GM18858 (cell line): ENCODE data around the gene NRIP1.
A peak's percentile ranks its signal among the peaks of the same experiment; 100 is the strongest.

Experiments
- ATAC-seq: cut with Tn5 transposase; IDR thresholded peaks from one replicate; pipeline ENCODE4 v1.9.1; 2021; ENCODE audit not compliant: unreplicated experiment

The NRIP1 gene

DNA sequence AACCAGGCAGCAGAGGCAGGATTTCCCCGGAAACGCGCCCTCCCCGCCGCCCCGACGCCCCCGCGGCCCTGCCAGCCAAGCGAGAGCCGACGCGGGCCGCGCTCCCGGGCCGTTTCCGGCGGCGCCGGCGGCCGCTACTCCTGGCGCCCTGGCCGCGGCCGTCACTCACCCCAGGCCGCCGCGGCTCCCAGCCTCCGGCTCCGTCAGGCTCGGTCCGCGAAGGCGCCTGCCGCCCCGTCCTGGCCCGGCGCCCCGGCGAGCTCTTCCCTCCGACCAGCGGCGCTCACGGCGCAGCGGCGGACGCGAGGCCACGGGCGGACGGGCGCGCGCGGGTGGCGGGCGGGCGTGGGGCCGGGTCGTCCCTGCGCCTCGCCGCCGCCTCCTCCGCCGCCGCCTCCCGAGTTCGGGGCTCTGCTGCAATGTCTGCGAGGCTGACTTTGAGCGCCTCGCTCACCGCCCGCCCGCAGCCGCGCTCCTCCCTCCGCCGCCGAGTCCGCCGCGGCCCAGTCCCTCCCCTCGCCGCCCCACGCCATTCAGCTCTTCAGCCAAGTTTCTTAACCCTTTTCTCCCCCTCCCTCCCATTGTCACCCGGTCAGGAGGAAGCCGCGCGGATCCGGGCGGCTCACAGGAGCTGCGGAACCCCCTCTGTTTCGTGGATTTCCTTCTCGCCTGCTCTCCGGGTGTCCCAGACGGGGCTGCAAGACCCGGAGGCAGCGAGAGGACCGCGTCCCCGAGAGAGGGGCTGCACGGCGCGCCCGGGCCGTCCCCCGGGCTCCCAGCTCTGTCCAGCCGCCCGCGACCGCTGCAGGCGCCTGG is at the start of gene NRIP1:
NRIP1 (minus strand) TSS at position 425 of the 816 bp plus-strand sequence. CDS start 96,808 bp downstream, outside the sequence.
- peak; percentile 72 for ATAC-seq

DNA sequence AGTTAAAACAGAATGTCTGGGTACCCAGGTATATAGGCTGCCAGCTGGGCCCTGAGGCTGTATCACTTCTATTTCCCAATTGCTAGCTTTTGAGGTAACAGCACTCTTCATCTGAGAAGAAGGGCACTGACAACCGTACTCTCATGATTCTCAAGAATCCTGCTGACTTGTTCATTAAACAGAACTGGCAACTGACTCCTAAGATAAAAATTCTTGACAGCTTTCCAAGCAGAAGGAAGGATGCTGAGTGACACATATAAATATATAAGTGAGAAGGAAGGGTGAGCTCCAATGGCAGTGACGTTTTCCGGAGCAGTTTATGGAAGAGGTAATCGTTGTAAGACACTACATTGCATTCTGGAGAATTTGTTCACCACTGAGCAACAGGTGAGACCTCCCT is 48.1 kb upstream of the NRIP1 start:
- ATAC-seq = no peak

GRCh38 chr21:15108801-15109200 is 44.0 kb upstream of the NRIP1 start:
- no peak for ATAC-seq

DNA sequence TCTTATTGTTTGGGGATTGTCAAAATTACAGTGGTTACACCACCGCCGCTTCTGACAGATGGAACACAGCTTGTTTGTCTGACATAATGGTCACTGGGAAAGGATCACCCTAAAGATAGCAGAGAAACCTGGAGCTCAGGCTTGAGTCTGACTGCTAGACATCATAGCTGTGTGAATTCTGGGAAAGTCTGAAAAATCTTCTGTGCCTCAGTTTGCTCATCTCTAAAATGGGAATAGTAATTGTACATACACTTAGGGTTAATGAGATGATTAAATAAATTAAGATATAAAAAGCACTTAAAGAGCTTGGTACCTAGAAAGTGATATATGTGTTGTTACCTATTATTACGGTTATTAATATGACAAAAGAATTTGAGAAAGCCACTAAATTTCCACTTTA is 39.7 kb upstream of the NRIP1 start:
- no peak for ATAC-seq

DNA sequence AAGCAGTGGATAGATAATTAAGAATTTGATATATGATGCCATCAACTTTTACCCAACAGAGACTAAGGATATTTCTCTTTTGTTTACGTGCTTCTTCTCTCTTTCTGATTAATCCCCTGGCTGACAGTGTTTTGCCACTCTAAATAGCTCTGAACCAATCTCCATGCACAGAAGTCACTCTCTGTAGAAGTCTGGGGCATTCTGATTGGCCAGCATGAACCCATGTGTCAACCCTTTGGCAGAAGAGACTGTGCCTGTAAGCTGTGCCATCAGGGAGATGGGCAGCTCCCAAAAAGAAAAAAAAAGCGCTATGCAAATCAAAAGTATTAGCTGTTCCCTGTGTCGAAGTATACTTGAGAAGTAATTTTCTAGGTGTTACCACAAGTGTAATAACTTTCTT is 34.1 kb upstream of the NRIP1 start:
- no peak for ATAC-seq

GRCh38 chr21:15098181-15098580 is 33.4 kb upstream of the NRIP1 start:
- ATAC-seq = no peak

- ATAC-seq = no peak
These were observed 32.8 kb upstream of the NRIP1 start for GRCh38 chr21:15097580-15097979.

DNA sequence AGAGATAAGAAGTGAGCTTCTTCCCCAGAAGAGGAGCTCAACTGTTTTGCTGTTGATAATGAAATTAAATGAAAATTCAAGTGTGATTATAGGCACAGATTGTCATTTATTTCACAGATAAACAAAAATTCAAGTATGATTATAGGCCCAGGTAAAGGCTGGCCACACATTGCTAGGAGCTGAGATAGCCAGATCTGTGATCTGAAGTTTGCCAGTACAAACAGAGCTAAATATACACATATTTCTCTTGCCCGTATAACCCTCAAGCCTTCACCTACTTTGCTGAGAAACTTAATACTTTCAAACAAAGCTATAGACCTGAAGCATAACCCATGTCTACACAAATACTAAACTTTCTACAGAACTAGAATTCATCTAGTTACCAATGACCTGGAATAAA is 31.3 kb upstream of the NRIP1 start:
- no peak for ATAC-seq

- ATAC-seq = no peak
These were observed 30.5 kb upstream of the NRIP1 start for GRCh38 chr21:15095326-15095725.

GRCh38 chr21:15094706-15095105 is 29.9 kb upstream of the NRIP1 start:
- ATAC-seq = no peak

GRCh38 chr21:15093216-15093615 is 28.4 kb upstream of the NRIP1 start:
- no peak for ATAC-seq

GRCh38 chr21:15092745-15093144 is 27.9 kb upstream of the NRIP1 start:
- no peak for ATAC-seq

GRCh38 chr21:15090390-15090789 is 25.6 kb upstream of the NRIP1 start:
- ATAC-seq = no peak

GRCh38 chr21:15088488-15088887 is 23.7 kb upstream of the NRIP1 start:
- no peak for ATAC-seq

- ATAC-seq = no peak
These were observed 19.9 kb upstream of the NRIP1 start for GRCh38 chr21:15084668-15085067.

GRCh38 chr21:15080526-15080925 is 15.7 kb upstream of the NRIP1 start:
- ATAC-seq = no peak

- ATAC-seq = no peak
These were observed 14.5 kb upstream of the NRIP1 start for GRCh38 chr21:15079269-15079668.

- ATAC-seq = no peak
These were observed 13.4 kb upstream of the NRIP1 start for GRCh38 chr21:15078180-15078579.

DNA sequence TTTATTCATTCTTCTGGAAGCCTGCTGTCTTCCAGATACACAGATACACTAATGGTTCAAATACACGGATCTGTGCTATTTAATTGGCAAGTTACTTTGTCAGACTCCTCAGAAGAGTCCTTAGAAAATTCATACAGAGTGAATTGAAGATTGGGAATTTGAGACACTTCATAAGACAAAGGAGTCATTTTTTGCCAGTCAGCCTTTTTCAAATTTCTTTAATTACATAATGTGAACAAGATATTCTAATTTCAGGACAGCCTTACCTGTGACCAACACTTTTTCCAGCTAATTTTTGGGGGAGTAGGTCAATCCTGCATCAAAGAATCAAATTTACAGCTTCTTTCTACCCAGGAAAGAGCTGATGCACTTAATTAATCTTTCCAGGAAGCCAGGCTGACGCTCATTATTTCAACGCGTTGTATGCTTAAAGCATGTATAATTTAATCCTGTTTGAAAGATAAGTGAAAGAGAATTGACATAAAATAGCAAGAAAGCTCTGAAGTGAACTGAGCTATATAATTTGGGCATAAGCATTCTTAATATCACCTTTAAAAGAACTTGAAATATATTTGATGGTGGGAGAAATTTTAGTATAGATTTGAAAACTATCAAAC is 12.8 kb upstream of the NRIP1 start:
- no peak for ATAC-seq

- ATAC-seq = no peak
These were observed 11.9 kb upstream of the NRIP1 start for GRCh38 chr21:15076730-15077129.

- no peak for ATAC-seq
These were observed 6.2 kb upstream of the NRIP1 start for GRCh38 chr21:15071009-15071408.

GRCh38 chr21:15066123-15066575 is 1.3 kb upstream of the NRIP1 start:
- no peak for ATAC-seq
